Activated CD8-positive, alpha-beta T cell treated with anti-CD3 and anti-CD28 coated beads, Interleukin-2, amount 10 ng/mL, durations not matched to agents 7 days and 5 days (primary cell): ENCODE results near the gene GSC2. TPM values are rescaled to one million over a fixed set of nuclear protein-coding genes. Genes with fewer than 3 reads are reported as not detected.
"Not testable (repeated sequence)": the region's sequence is repeated elsewhere in the genome, so short reads cannot be mapped to it uniquely, and the experiment has no call there.

Experiments used
- ATAC-seq: fragments of 150-1000 bp; cut with Tn5 transposase; one replicate; pipeline ENCODE4 v1.10.0; 2021; ENCODE audit warnings: moderate library complexity
- CTCF ChIA-PET: fragments of 350-600 bp; sonication (Branson Sonifier 250); formaldehyde crosslinking; loops from one replicate; lab custom pipeline; 2021; ENCODE audit warnings: antibody characterized with exemption; lab: Charles Lee
- POLR2A ChIA-PET: fragments of 350-600 bp; sonication (Branson Sonifier 250); formaldehyde crosslinking; loops from one replicate; lab custom pipeline; 2021; ENCODE audit warnings: antibody characterized with exemption; lab: Charles Lee
- DNase-seq: peaks from one replicate; pipeline ENCODE4 v3.0.0-alpha.2; 2020
- H3K27ac Mint-ChIP-seq: one replicate; pipeline ENCODE4 v1.8.0; 2021; ENCODE audit warnings: mild to moderate bottlenecking, mixed read lengths
- H3K27me3 Mint-ChIP-seq: one replicate; pipeline ENCODE4 v1.8.0; 2021; ENCODE audit warnings: low read depth, mixed read lengths
- H3K36me3 Mint-ChIP-seq: one replicate; pipeline ENCODE4 v1.8.0; 2021; ENCODE audit warnings: low read depth, mixed read lengths
- H3K4me1 Mint-ChIP-seq: one replicate; pipeline ENCODE4 v1.8.0; 2021; ENCODE audit warnings: low read depth, mixed read lengths
- H3K4me3 Mint-ChIP-seq: one replicate; pipeline ENCODE4 v1.8.0; 2021; ENCODE audit warnings: mild to moderate bottlenecking, mixed read lengths
- H3K9me3 Mint-ChIP-seq: one replicate; pipeline ENCODE4 v1.8.0; 2022; ENCODE audit warnings: mixed read lengths; ENCODE audit not compliant: insufficient read depth
- total RNA-seq, 2 experiments: library from RNA; stranded (reverse); gene quantifications; one replicate each; pipeline ENCODE4 v1.2.3, GENCODE V29; 2021

Gene GSC2
- total RNA-seq, 2 experiments from 2014 or later: not detected

- DNase-seq (no peak), ATAC-seq (no peak)
- CTCF ChIA-PET: no interaction called here
- Mint-ChIP-seq H3K27me3 (peaks cover 35% of the 10 kb centered on the region), H3K4me1 (peaks cover 26% of the 10 kb centered on the region), H3K36me3 (no peaks in the 10 kb centered on the region), H3K9me3 (no peaks in the 10 kb centered on the region), H3K4me3 (peak overlapping the region; percentile 1), H3K27ac (no peak overlapping the region)
- POLR2A ChIA-PET: interaction anchor here (1.2 kb wide), 1 partner anchor 29 kb away, joined by 3 read pairs; no protein-coding TSS in a partner anchor
Measured at GRCh38 chr22:19168088-19168890, 18.2 kb upstream of the GSC2 start.

- ATAC-seq (no peak), DNase-seq (no peak)
- ChIA-PET POLR2A (no interaction called here), CTCF (interaction anchor here (0.5 kb wide), 1 partner anchor 463 kb away, joined by 3 read pairs; no protein-coding TSS in a partner anchor)
- no peak overlapping the region for H3K4me3 Mint-ChIP-seq
- peaks cover 35% of the 10 kb centered on the region for H3K27me3 Mint-ChIP-seq
- H3K4me1 Mint-ChIP-seq: peaks cover 16% of the 10 kb centered on the region
- no peaks in the 10 kb centered on the region for H3K36me3 Mint-ChIP-seq
- no peak overlapping the region for H3K27ac Mint-ChIP-seq
- no peaks in the 10 kb centered on the region for H3K9me3 Mint-ChIP-seq
Measured at GRCh38 chr22:19167106-19167869, 17.2 kb upstream of the GSC2 start.

GRCh38 chr22:19166421-19166820 is 16.3 kb upstream of the GSC2 start:
- Mint-ChIP-seq H3K36me3 (no peaks in the 10 kb centered on the region), H3K4me3 (no peak overlapping the region), H3K9me3 (no peaks in the 10 kb centered on the region), H3K27ac (no peak overlapping the region), H3K4me1 (peaks cover 13% of the 10 kb centered on the region), H3K27me3 (peaks cover 35% of the 10 kb centered on the region)
- CTCF ChIA-PET: no interaction called here
- no peak for DNase-seq
- ATAC-seq: no peak
- POLR2A ChIA-PET: no interaction called here

- no peaks in the 10 kb centered on the region for H3K9me3 Mint-ChIP-seq
- CTCF ChIA-PET: no interaction called here
- H3K4me1 Mint-ChIP-seq: peaks cover 4% of the 10 kb centered on the region
- H3K27me3 Mint-ChIP-seq: peaks cover 24% of the 10 kb centered on the region
- ATAC-seq (no peak), DNase-seq (no peak)
- H3K27ac Mint-ChIP-seq: no peak overlapping the region
- no peak overlapping the region for H3K4me3 Mint-ChIP-seq
- no peaks in the 10 kb centered on the region for H3K36me3 Mint-ChIP-seq
- POLR2A ChIA-PET: no interaction called here
Measured at GRCh38 chr22:19164425-19164824, 14.3 kb upstream of the GSC2 start.

GRCh38 chr22:19158649-19159048 is 8.6 kb upstream of the GSC2 start:
- H3K9me3 Mint-ChIP-seq, H3K27me3 Mint-ChIP-seq, H3K4me1 Mint-ChIP-seq, ATAC-seq, DNase-seq, H3K4me3 Mint-ChIP-seq, H3K36me3 Mint-ChIP-seq, H3K27ac Mint-ChIP-seq: not testable (repeated sequence)
- ChIA-PET CTCF (interaction anchor here (0.7 kb wide), 1 partner anchor 53 kb away, joined by 3 read pairs; no protein-coding TSS in a partner anchor), POLR2A (interaction anchor here (0.8 kb wide), 1 partner anchor 26 kb away, joined by 3 read pairs; no protein-coding TSS in a partner anchor)

GRCh38 chr22:19156109-19156508 is 6.0 kb upstream of the GSC2 start:
- ATAC-seq, H3K9me3 Mint-ChIP-seq, H3K4me3 Mint-ChIP-seq, H3K27ac Mint-ChIP-seq, DNase-seq, H3K4me1 Mint-ChIP-seq, H3K36me3 Mint-ChIP-seq, POLR2A ChIA-PET: not testable (repeated sequence)
- CTCF ChIA-PET: interaction anchor here (2.8 kb wide), 1 partner anchor 12 kb away, joined by 16 read pairs; the partner anchor contains the start of gene ESS2
- peaks cover 24% of the 10 kb centered on the region for H3K27me3 Mint-ChIP-seq

- Mint-ChIP-seq H3K4me1 (peaks cover 4% of the 10 kb centered on the region), H3K4me3 (no peak overlapping the region), H3K27ac (no peak overlapping the region), H3K36me3 (peaks cover 3% of the 10 kb centered on the region), H3K9me3 (no peaks in the 10 kb centered on the region), H3K27me3 (peaks cover 30% of the 10 kb centered on the region)
- ChIA-PET POLR2A (no interaction called here), CTCF (no interaction called here)
- no peak for DNase-seq
- no peak for ATAC-seq
Measured at GRCh38 chr22:19152942-19153883, 3.1 kb upstream of the GSC2 start.

GRCh38 chr22:19151329-19152191 is 1.5 kb upstream of the GSC2 start:
- ChIA-PET CTCF (no interaction called here), POLR2A (no interaction called here)
- H3K36me3 Mint-ChIP-seq: peaks cover 3% of the 10 kb centered on the region
- H3K27ac Mint-ChIP-seq: no peak overlapping the region
- H3K4me3 Mint-ChIP-seq: peak overlapping the region; percentile 55
- ATAC-seq (no peak), DNase-seq (no peak)
- H3K9me3 Mint-ChIP-seq: no peaks in the 10 kb centered on the region
- H3K4me1 Mint-ChIP-seq: peaks cover 4% of the 10 kb centered on the region
- H3K27me3 Mint-ChIP-seq: peaks cover 45% of the 10 kb centered on the region

GRCh38 chr22:19150482-19151328 is 613 bp upstream of the GSC2 start:
- ChIA-PET CTCF (no interaction called here), POLR2A (no interaction called here)
- H3K4me1 Mint-ChIP-seq: peaks cover 4% of the 10 kb centered on the region
- H3K27me3 Mint-ChIP-seq: peaks cover 45% of the 10 kb centered on the region
- H3K9me3 Mint-ChIP-seq: no peaks in the 10 kb centered on the region
- peaks cover 3% of the 10 kb centered on the region for H3K36me3 Mint-ChIP-seq
- ATAC-seq: no peak
- H3K27ac Mint-ChIP-seq: no peak overlapping the region
- no peak for DNase-seq
- H3K4me3 Mint-ChIP-seq: peak overlapping the region; percentile 55
